ENCODE measurements around the gene EPHX1. TPM values are rescaled to one million over a fixed set of nuclear protein-coding genes. Genes with fewer than 3 reads are reported as not detected.

The EPHX1 gene
- total and polyA plus RNA-seq, 2 of the 8 experiments (the other 6 are each of a cell fraction or from before 2014, with no cell fraction given): 45.3 to 79.1 TPM

GRCh38 chr1:225769687-225770086, 40.2 kb upstream of the EPHX1 start:
- no peak overlapping the region for H4K5ac ChIP-seq (ENCODE audit: insufficient read length, low read depth, low read length)
- no peaks in the 10 kb centered on the region for H3K79me2 ChIP-seq (ENCODE audit: control insufficient read depth in 1 of 2, insufficient read depth in 2 of 2, low read length in 2 of 2)
- H2BK12ac ChIP-seq (ENCODE audit: low read depth, low read length): no peak overlapping the region
- no peaks in the 10 kb centered on the region for H3K36me3 ChIP-seq (ENCODE audit: control insufficient read depth in 2 of 4, insufficient read depth in 4 of 4, low read length in 3 of 4)
- no peaks in the 10 kb centered on the region for H3K79me1 ChIP-seq (ENCODE audit: low read depth, low read length)
- H3K4me2 ChIP-seq (ENCODE audit: insufficient read depth in 1 of 2, low read depth in 2 of 2, low read length in 2 of 2): no peak overlapping the region; a peak in 1 of 4 replicates
- H4K20me1 ChIP-seq (replicated peaks in 1 of 2; ENCODE audit: control insufficient read depth in 1 of 2, insufficient read depth in 2 of 2, low read length in 2 of 2): no peaks in the 10 kb centered on the region
- no peak overlapping the region for H3K27ac ChIP-seq (ENCODE audit: low read depth, low read length)
- no peak overlapping the region for H2BK120ac ChIP-seq (replicated peaks; ENCODE audit: low read depth, low read length)
- no peak overlapping the region for H2AFZ ChIP-seq (ENCODE audit: low read length)
- H4K8ac ChIP-seq (ENCODE audit: extremely low read depth, insufficient read depth, low read length): no peak overlapping the region
- H4K91ac ChIP-seq (replicated peaks; ENCODE audit: insufficient read length, low read length): no peak overlapping the region
- POLR2A ChIA-PET (ENCODE audit: partially characterized antibody): interaction anchor here (0.6 to 1.8 kb wide), 7 partner anchors 8 to 293 kb away, joined by 3 to 10 read pairs (median 4); partner anchors contain the start of genes EPHX1, H3-3A and SRP9
- H2BK5ac ChIP-seq (ENCODE audit: low read depth, low read length): no peak overlapping the region
- H3K18ac ChIP-seq (ENCODE audit: extremely low read depth, low read length): no peak overlapping the region
- no peak overlapping the region for H2AK5ac ChIP-seq (ENCODE audit: low read depth, low read length)
- WGBS, 2 experiments (ENCODE audit: extremely low coverage in 1 of 2, insufficient coverage in 1 of 2, insufficient read length in 1 of 2, insufficient replicate concordance in 2 of 2, low coverage in 1 of 2, low lambda C conversion rate in 2 of 2, missing lambda C conversion rate in 1 of 2): 93% methylated on average over 5 of the region's 5 CpGs; no CpG with 5 or more reads in 1 of the 2 experiments
- peaks cover 4 to 12% (median 10%) of the 10 kb centered on the region in 4 experiments; a peak in 5 of 7 replicates for H3K4me1 ChIP-seq (replicated peaks in 1 of 4; ENCODE audit: control insufficient read depth in 3 of 4, insufficient read depth in 4 of 4, low read length in 3 of 4)
- no peak overlapping the region for H3K9ac ChIP-seq (replicated peaks in 1 of 4; ENCODE audit: extremely low read depth in 1 of 4, low read depth in 3 of 4, low read length in 3 of 4)
- H3K4me3 ChIP-seq (ENCODE audit: extremely low read depth in 1 of 4, insufficient read depth in 2 of 4, low read depth in 3 of 4, low read length in 4 of 4): no peak overlapping the region
- DNase-seq (ENCODE audit: low read depth in 1 of 2, low spot score in 2 of 2) (no peak), FAIRE-seq (no peak)
- H3K23ac ChIP-seq (ENCODE audit: insufficient read length): no peak overlapping the region
- no peak overlapping the region for H2BK15ac ChIP-seq (ENCODE audit: low read length)
- 0 out of 2 replicates have a peak, but pooled peaks cover 2% of the 10 kb centered on the region for H3K23me2 ChIP-seq (ENCODE audit: low read depth, low read length)
- H3K56ac ChIP-seq (replicated peaks; ENCODE audit: insufficient read length, low read depth, low read length): no peak overlapping the region
- no peaks in the 10 kb centered on the region for H3K9me3 ChIP-seq (ENCODE audit: insufficient read depth in 2 of 2, low read depth in 1 of 2, low read length in 1 of 2)
- H3K27me3 ChIP-seq (replicated peaks in 1 of 4; ENCODE audit: control insufficient read depth in 3 of 4, extremely low read depth in 1 of 4, insufficient read depth in 3 of 4, low read length in 3 of 4): no peaks in the 10 kb centered on the region; a peak in 1 of 7 replicates
- H3K4ac ChIP-seq (replicated peaks; ENCODE audit: insufficient read length, low read depth, low read length): no peak overlapping the region
- no peak overlapping the region for H3K14ac ChIP-seq (ENCODE audit: insufficient read length)
- CTCF ChIA-PET (ENCODE audit: partially characterized antibody): interaction anchor here (0.6 to 8.9 kb wide), 20 partner anchors 9 to 1686 kb away, joined by 3 to 229 read pairs (median 4); partner anchors contain the start of gene SRP9
- H2BK20ac ChIP-seq (ENCODE audit: low read length): no peak overlapping the region
- TF ChIP-seq SP1 (IDR thresholded peaks at IDR 0.05; ENCODE audit: low read depth, low read length): no peak
- TF ChIP-seq TCF12 (IDR thresholded peaks at IDR 0.05; ENCODE audit: low read depth, low read length): no peak
- no peak for TF ChIP-seq CTCF (IDR thresholded peaks at IDR 0.05; ENCODE audit: control extremely low read depth in 1 of 3, insufficient read depth in 1 of 3, low read depth in 1 of 3, low read length in 3 of 3)
- no peak for TF ChIP-seq GTF2F1 (IDR thresholded peaks at IDR 0.05; ENCODE audit: borderline replicate concordance, low read depth, low read length)
- no peak for TF ChIP-seq HDAC2 (IDR thresholded peaks at IDR 0.05; ENCODE audit: borderline replicate concordance in 1 of 2, low read depth in 2 of 2, low read length in 2 of 2)
- no peak for TF ChIP-seq SP2 (IDR thresholded peaks at IDR 0.05; ENCODE audit: low read length)
- TF ChIP-seq RFX5 (IDR thresholded peaks at IDR 0.05; ENCODE audit: borderline replicate concordance, low read depth, low read length): no peak
- TF ChIP-seq CHD1 (IDR thresholded peaks at IDR 0.05; ENCODE audit: low read depth, low read length): no peak
- TF ChIP-seq TBP (IDR thresholded peaks at IDR 0.05; ENCODE audit: low read depth, low read length): no peak
- no peak for TF ChIP-seq CHD2 (IDR thresholded peaks at IDR 0.05; ENCODE audit: low read length)
- no peak for TF ChIP-seq CTBP2 (IDR thresholded peaks at IDR 0.05; ENCODE audit: borderline replicate concordance, insufficient read depth, insufficient read length, low read length)
- no peak for TF ChIP-seq HDAC6 (IDR thresholded peaks at IDR 0.05; ENCODE audit: low read depth, low read length)
